ENCODE measurements around the gene PHACTR2.
"Not testable (repeated sequence)": the region's sequence is repeated elsewhere in the genome, so short reads cannot be mapped to it uniquely, and the experiment has no call there.

Gene PHACTR2

GRCh38 chr6:143700684-143701348, 23.1 kb downstream of the PHACTR2 start:
- no peak for DNase-seq

GRCh38 chr6:143701349-143702234, 23.8 kb downstream of the PHACTR2 start:
- DNase-seq, result no peak

- no peak for DNase-seq
Measured at GRCh38 chr6:143705569-143705968, 27.8 kb downstream of the PHACTR2 start.

- no peak for DNase-seq
Measured at GRCh38 chr6:143707697-143708096, 29.9 kb downstream of the PHACTR2 start.

GRCh38 chr6:143708889-143709288, 31.1 kb downstream of the PHACTR2 start:
- DNase-seq, result no peak

- no peak for DNase-seq
Measured at GRCh38 chr6:143711714-143712113, 33.9 kb downstream of the PHACTR2 start.

- no peak for DNase-seq
Measured at GRCh38 chr6:143718472-143718871, 40.7 kb downstream of the PHACTR2 start.

- no peak for DNase-seq
Measured at GRCh38 chr6:143721642-143722041, 43.9 kb downstream of the PHACTR2 start.

GRCh38 chr6:143724876-143725275, 47.1 kb downstream of the PHACTR2 start:
- DNase-seq, result no peak

GRCh38 chr6:143726015-143726647, 48.4 kb downstream of the PHACTR2 start:
- DNase-seq, result no peak

GRCh38 chr6:143727035-143727434, 49.3 kb downstream of the PHACTR2 start:
- DNase-seq, result no peak

- no peak for DNase-seq
Measured at GRCh38 chr6:143731789-143732188, 54.0 kb downstream of the PHACTR2 start.

- DNase-seq, result no peak
Measured at GRCh38 chr6:143732536-143732935, 54.8 kb downstream of the PHACTR2 start.

GRCh38 chr6:143733510-143733909, 55.7 kb downstream of the PHACTR2 start:
- no peak for DNase-seq

GRCh38 chr6:143734641-143735063, 56.9 kb downstream of the PHACTR2 start:
- no peak for DNase-seq

- DNase-seq, result not testable (repeated sequence)
Measured at GRCh38 chr6:143738072-143738690, 60.4 kb downstream of the PHACTR2 start.

GRCh38 chr6:143739341-143739851, 61.6 kb downstream of the PHACTR2 start:
- DNase-seq, result no peak

- DNase-seq, result no peak
Measured at GRCh38 chr6:143740213-143740612, 62.4 kb downstream of the PHACTR2 start.

- no peak for DNase-seq
Measured at GRCh38 chr6:143741480-143741879, 63.7 kb downstream of the PHACTR2 start.

- DNase-seq, result no peak
Measured at GRCh38 chr6:143742070-143742954, 64.5 kb downstream of the PHACTR2 start.

- no peak for DNase-seq
Measured at GRCh38 chr6:143742955-143743255, 65.1 kb downstream of the PHACTR2 start.
